Stimulated activated CD4-positive, alpha-beta T cell treated with anti-CD3 and anti-CD28 coated beads, TNF-alpha, amount 100 ng/mL, for 48 hours (primary cell): ENCODE measurements around the gene FUNDC2.

Experiments used
- DNase-seq, 3 donors: peaks; one replicate each; pipeline ENCODE4 v3.0.0-alpha.2; 2020; ENCODE audit warnings: low read depth in 3 of 3

Gene FUNDC2

DNA sequence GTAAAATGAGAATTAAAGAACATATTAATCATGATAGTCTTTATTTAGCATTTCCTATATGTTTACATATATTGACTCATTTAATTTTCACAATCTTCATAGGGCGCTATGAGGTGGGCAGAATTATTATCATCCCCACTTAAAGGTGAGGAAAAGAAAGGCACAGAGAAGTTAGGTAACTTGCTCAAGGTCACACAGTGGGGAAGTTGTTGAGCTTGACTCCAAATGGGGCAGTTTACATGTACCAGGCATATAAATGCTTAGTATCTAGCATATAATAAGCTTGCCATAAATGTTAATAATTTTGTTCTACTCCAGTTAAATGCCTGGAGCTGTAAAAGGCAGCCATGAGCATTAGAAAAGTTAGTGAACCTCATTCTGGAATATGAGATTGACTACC is 42.8 kb downstream of the FUNDC2 start:
- DNase-seq, result no peak

DNA sequence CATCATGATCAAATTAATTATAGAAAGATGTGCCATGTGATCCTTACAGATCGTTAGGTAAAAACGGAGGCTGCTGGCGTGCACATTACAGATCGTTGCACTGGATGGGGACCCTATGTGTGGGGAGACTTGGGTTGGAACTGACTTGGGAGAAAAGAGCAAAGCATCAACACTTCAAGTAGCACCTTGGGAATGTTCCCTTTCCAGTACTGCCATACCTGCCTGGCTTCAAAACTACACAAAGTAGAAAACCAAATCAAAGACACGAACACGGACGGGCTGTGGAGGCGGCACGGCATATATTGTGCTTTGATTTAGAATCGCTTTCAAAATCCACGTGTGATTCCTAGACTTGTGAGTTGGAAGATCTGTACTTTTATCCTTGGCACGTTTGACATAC is 43.4 kb downstream of the FUNDC2 start:
- no peak for DNase-seq

DNA sequence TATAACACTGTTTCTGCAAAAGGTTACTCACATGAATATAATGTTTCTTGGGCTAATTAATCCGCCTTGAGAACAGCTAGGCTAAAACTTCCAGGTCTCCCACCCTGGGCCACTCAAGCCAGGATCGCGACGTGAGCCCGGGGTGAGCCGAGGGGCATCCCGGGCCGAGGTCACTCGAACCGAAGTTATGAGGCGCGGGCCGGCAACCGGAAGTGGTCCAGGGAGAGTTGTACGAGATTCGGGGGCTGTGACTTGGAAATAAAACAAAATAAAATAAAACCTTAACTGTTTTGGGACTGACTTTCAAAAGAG is 44.0 kb downstream of the FUNDC2 start:
- DNase-seq, result no peak

DNA sequence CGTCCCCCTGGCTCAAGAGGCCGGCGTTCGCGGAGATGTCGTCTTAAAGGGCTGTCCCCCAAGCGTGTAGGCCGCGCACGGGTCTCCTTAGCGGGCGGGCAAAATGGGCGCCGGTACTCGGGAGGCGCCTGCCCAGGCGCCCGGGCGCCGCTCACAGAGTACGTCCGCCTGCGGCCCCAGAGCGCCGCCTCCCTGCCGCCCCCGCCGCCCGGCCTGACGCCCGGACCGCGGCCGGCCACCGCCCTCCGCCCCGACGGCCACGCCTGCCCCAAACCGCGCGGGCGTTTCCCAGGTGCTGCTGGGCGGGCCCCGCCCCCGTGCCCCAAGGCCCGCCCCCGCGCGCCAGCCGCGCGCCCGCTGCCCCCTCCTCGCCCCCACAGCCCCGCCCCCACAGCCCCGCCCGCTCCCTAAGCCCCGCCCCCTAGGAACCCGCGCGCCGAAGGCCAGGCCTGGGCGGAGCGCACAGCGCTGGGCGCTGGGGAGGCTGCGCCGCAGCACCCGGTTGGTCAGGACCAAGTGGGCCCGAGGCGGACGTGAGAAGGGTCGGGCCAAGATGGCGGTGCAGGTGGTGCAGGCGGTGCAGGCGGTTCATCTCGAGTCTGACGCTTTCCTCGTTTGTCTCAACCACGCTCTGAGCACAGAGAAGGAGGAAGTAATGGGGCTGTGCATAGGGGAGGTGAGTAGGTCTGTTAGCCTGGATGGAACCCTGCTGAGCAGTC is 44.5 kb downstream of the FUNDC2 start, which contains the start of the genes BRCC3, CMC4 and MTCP1:
BRCC3 (plus strand) TSS at position 534 of the 719 bp plus-strand sequence; CDS start at position 554, 20 bp downstream.
CMC4 (minus strand) TSS at position 162 of the 719 bp plus-strand sequence. CDS start 7,113 bp downstream, outside the sequence.
MTCP1 (minus strand) TSS at position 162 of the 719 bp plus-strand sequence. CDS start 5,126 bp downstream, outside the sequence.
- DNase-seq, result peak; percentile 50 to 69 (median 62)

DNA sequence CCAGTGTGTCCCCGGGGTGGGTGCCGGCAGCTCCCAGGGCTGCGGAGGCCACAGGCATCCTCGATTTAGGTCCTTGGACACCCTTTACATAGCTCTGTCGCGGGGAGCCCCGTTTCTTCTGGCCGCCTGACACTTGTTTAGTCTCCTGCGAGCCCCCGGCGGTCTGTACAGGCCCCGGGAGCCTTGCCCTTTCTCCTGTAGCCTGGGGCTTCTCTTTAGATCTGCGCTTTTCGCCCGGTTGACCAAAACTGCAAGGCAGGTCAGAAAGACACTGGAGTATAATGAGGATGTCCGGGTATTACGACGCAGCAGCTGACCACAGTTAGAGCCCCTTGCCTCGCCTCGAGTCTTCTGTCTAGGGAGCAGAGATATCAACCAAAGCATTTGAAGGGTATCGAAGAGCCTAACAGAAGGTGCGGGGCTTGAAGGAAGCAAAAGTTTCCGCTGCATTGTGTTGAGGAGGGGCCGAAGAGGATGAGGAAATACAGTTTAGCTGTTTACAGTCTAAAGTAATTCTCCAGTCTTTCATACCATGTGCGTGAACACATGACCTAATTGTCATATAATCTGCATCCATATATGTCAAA is 45.1 kb downstream of the FUNDC2 start:
- no peak for DNase-seq

DNA sequence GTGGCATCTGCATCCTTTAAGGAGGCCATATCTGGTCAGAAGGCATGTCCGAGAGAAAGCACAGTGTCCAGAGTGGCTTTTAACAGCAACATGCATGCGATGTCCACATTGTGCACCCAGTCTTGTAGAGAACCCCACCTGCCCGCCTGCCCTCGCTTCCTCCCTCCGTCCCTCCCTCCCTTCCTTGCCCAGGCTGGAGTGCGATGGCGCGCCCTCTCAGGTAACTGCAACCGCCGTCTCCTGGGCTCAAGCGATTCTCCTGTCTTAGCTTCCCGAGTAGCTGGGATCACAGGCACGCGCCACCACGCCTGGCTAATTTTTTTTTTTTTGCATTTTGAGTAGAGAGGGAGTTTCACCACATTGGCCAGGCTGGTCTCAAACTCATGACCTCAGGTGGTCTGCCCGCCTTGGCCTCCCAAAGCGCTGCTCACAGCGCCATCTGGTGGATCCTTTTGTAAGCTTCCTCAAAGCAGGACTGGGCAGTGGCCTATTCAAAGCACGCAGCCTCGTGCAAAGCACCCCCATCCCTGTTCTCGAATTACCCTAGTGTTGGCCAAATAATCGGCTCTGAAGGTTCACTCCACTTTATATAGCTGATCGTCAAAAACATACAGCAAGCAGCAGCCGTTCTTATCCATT is 59.7 kb downstream of the FUNDC2 start:
- peak in 2 of 3 donors; percentile 8 to 21 for DNase-seq

DNA sequence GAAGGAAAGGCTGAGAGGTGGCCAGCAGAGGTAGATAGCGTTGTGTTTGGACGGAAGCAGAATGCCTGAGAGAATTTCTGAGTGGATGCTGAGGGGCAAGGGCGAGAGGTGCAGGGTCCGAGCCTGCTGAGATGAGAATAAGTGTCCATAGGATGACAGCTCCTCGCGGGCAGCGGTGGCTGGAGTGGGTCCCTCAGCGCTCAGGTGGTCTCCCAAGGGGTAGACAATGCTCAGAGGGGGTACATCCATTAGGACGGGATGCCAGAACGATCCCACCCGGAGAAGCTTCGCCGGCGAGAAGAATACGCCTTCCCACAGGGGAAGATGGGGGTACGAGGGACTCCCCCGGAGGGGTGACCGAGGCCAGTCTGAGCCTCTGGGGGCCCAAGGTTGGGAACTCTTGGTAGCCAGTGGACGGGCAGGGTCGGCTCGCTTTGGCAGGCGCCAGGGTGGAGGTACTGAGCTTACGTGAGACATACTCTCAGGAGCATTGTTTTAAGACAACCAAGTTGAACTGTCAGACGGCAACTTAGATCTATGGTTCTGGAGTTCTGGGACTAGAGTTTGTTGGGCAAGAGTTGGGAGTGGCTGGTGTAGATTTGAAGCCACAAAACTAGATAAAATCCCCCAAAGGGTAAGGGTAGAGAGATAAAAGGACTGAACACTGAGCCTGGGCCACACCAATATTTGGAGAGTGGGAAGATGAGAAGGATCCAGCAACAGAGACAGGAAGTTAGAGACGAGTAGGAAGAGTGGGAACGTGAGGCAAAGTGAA is 60.5 kb downstream of the FUNDC2 start:
- no peak for DNase-seq

DNA sequence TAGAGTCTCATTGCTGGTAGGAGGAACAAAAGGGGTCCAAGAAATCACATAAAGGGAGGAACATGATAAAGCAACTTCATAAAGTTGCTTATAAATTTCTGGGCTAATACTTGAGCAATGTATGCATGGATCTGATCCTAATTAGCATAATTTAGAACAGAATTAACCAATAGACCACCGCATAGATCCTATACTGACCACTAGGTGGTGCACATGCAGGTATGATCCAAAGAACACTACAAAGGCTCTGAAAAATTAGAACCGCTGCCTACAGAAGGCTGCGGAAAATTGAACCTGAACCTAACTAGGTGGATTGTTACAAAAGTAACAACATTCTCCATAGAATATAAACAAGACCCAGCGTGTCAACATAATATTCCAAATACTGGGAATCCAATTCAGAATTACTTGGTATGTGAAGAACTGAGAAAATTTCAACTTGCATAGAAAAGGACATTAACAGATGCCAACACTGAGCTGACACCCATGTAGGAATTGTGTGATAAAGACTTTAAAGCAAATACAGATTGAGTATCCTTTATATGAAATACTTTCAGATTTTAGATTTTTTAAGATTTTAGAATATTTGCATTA is 67.9 kb downstream of the FUNDC2 start:
- no peak for DNase-seq

DNA sequence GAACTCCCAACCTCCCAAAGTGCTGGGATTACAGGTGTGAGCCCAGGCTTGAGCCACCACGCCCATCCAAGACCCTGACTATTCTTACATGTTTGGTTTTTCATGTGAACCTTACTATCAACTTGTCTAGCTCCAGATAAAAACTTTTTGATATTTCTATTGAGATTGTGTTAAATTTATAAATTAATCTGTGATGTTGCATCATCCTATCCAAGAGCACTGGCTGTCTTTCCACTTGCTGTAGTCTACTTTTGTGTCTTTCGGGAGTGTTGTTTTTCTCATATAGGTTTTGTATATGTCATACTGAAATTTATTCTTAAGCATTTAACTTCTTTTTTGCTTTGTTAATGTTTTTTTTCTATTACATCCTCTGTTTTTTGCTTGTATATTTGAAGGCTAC is 79.3 kb downstream of the FUNDC2 start:
- DNase-seq, result no peak

DNA sequence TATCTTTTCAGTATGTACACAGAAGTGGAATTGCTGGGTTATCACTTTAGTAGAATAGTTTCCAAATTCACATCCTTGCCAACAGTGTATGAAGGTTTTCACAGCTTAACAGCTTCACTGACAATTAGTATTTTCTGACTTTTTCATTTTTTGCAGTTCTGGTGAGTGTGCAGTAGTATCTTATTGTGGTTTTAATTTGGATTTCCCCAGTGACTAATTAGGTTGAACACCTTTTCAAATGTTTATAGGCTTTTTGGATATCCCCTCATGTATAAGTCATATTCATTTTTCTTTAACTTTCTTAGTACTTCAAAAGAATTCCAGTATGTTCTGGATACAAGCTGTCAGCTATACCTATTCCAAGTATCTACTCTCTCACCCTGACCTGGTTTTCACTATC is 81.8 kb downstream of the FUNDC2 start:
- DNase-seq, result no peak
